ENCODE results near the gene RPRM.
"Not testable (repeated sequence)": the region's sequence is repeated elsewhere in the genome, so short reads cannot be mapped to it uniquely, and the experiment has no call there.

GRCh38 chr2:153440090-153440489 is 38.5 kb downstream of the RPRM start:
- TF ChIP-seq CTCF (conservative IDR thresholded peaks at IDR 0.05); EZH2 (IDR thresholded peaks at IDR 0.05; ENCODE audit: low read depth): not testable (repeated sequence)
